KBM-7 (cell line): ENCODE data around the gene LITAF.
"Not testable (repeated sequence)": the region's sequence is repeated elsewhere in the genome, so short reads cannot be mapped to it uniquely, and the experiment has no call there.

ENCODE experiments used
- DNase-seq: peaks from one replicate; pipeline ENCODE4 v3.0.0-alpha.2; 2015
- in situ Hi-C: fragments of 300-500 bp; cut with MboI; formaldehyde crosslinking; loops from 2 replicates; pipeline ENCODE4 v1.14.3; 2020; ENCODE audit warnings: low sequenced_read_pairs, low pct_unique_long_range_greater_than_20kb, mixed read lengths

LITAF gene

GRCh38 chr16:11510178-11510973 is 76.3 kb downstream of the LITAF start:
- in situ Hi-C loops = loop anchor here (25.0 kb wide), 1 partner anchor 548 kb away; no protein-coding TSS in a partner anchor
- no peak for DNase-seq

DNA sequence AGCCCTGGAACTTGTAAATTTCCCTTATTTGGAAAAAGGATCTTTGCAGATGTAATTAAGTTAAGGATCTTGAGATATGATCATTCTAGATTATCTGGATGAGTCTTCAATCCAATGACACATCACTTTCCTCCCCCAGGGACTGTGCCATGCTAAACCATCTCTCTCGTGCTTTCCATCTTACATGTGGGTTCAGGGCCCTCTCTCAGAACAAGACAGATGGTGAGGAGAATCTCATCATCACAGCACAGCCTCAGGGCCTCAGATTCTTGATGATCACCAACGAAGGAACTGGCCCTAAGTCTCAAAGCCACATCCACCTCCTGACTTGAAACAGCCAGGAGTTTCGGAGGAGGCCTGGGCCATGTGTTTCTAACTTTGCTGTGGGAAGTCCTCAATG is 78.7 kb downstream of the LITAF start:
- no peak for DNase-seq
- in situ Hi-C loops = loop anchor here (25.0 kb wide), 1 partner anchor 546 kb away; no protein-coding TSS in a partner anchor

GRCh38 chr16:11507350-11507749 is 79.4 kb downstream of the LITAF start:
- in situ Hi-C loops = loop anchor here (25.0 kb wide), 1 partner anchor 545 kb away; no protein-coding TSS in a partner anchor
- DNase-seq = no peak

DNA sequence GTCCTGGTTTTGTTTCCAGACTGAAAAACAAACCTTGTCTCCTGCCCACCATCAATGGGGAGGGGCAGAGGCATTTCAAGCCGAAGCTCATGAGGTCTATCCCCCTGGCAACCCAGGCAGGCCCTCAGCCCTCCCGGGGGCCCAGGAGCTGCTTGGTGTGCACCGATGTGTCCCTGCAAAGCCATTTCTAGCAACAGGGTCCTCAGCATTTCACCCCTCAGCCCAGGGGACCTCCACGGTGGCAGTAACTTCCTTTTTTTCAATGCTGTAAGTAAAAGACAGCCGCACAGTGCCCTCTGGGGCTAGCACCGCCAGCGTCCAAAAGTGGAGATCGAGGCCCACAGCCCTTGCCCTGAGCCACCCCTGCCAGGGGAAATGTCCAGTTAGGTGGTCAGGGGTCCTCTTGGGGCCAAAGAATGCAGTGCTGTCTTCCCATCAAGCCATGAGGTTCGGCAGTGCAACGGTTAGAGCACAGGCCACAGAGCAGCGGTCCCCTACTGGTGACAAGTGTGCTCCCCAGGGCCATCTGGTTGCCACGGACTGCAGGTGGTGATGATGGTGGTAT is 79.9 kb downstream of the LITAF start:
- DNase-seq = peak; percentile 83
- in situ Hi-C loops = loop anchor here (25.0 kb wide), 1 partner anchor 545 kb away; no protein-coding TSS in a partner anchor

- DNase-seq = not testable (repeated sequence)
- in situ Hi-C loops = loop anchor here (25.0 kb wide), 1 partner anchor 542 kb away; no protein-coding TSS in a partner anchor
These were observed 82.5 kb downstream of the LITAF start for GRCh38 chr16:11504261-11504660.

- DNase-seq = no peak
- in situ Hi-C loops = loop anchor here (25.0 kb wide), 1 partner anchor 541 kb away; no protein-coding TSS in a partner anchor
These were observed 83.2 kb downstream of the LITAF start for GRCh38 chr16:11503566-11503965.

- in situ Hi-C loops = loop anchor here (25.0 kb wide), 1 partner anchor 540 kb away; no protein-coding TSS in a partner anchor
- no peak for DNase-seq
These were observed 84.5 kb downstream of the LITAF start for GRCh38 chr16:11502239-11502638.

DNA sequence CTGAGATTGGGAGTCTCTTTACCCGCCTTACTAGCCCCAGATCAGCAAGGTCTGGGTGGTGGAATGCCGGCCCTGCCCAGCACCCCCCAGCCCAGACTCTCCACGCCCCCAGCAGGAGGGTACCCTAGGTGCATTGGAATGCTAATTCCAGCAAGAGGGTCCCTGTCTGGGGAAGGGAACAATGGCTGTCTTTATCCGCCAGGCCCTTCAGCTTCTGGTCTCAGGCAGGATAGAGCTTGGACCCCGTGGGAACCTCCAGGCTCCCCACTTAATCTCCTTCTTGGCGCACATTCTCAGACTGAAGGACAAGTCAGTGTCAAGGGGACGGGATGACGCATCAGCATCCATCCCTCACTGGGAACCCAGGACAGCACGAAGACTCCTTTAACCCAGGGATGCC is 85.1 kb downstream of the LITAF start:
- in situ Hi-C loops = loop anchor here (25.0 kb wide), 1 partner anchor 539 kb away; no protein-coding TSS in a partner anchor
- no peak for DNase-seq

GRCh38 chr16:11500700-11501346 is 85.9 kb downstream of the LITAF start:
- in situ Hi-C loops = loop anchor here (25.0 kb wide), 1 partner anchor 539 kb away; no protein-coding TSS in a partner anchor
- DNase-seq = peak; percentile 29

DNA sequence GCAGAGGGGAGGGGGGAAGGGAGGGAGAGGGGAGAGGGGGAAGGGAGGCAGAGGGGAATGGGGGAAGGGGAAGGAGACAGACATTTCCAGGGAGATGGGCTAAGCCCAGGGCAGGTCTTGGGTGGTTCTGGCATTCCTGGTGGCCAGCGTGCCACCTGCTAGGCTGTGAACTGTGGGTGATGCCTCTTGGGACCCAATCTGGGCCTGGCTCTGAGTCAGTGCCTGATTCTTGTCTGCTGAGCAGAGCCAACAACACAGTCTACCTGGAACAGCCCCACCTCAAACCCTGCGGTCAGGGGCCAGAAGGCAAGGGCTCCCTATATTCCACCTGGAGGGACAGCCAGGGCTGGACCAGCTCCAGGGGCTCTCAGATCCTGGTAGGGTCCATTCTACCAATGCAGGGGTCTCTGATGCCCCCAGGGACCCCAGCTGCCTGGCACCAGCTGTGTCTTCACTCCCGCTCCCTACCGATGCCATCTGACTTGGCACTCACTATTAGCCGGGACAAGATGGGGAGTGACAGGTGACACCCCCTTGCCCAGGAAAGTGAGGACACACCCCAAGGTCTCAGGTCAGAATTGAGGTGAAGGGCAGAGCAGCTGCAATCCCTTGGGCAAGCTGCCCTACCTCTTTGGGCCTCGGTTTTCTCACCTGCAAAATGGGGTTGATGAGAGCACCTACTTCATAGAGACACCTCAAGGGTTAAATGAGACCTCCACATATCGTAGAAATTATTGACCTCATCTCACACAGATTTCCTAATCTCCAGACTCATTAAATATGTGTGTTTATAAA is 87.2 kb downstream of the LITAF start:
- in situ Hi-C loops = loop anchor here (25.0 kb wide), 1 partner anchor 537 kb away; no protein-coding TSS in a partner anchor
- DNase-seq = peak; percentile 28

GRCh38 chr16:11498683-11499082 is 88.0 kb downstream of the LITAF start:
- DNase-seq = peak; percentile 78
- in situ Hi-C loops = no loop called here

DNA sequence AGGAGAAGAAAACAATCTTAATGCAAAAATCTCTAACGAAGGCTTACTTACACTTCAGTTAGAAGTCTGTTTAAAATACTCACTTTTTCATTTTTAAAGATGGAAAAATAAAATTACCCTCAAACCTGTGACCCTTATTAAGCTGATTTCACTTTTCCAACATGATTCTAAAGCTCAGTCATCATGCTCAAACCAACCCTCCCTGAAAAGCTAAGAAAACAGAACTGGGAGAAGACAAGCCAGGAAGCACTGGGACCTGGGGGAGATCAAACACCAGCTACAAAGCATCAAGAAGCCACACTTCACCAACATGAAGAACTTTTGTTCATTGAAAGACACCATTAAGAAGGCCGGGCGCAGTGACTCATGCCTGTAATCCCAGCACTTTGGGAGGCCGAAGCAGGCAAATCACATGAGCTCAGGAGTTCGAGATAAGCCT is 88.8 kb downstream of the LITAF start:
- in situ Hi-C loops = no loop called here
- peak; percentile 58 for DNase-seq
